GM21367 (cell line): ENCODE measurements around the gene LGR4.
A peak's percentile ranks its signal among the peaks of the same experiment; 100 is the strongest.
"Not testable (repeated sequence)": the region's sequence is repeated elsewhere in the genome, so short reads cannot be mapped to it uniquely, and the experiment has no call there.

Source experiments
- ATAC-seq: cut with Tn5 transposase; IDR thresholded peaks from one replicate; pipeline ENCODE4 v1.9.1; 2021; ENCODE audit not compliant: unreplicated experiment

The LGR4 gene

DNA sequence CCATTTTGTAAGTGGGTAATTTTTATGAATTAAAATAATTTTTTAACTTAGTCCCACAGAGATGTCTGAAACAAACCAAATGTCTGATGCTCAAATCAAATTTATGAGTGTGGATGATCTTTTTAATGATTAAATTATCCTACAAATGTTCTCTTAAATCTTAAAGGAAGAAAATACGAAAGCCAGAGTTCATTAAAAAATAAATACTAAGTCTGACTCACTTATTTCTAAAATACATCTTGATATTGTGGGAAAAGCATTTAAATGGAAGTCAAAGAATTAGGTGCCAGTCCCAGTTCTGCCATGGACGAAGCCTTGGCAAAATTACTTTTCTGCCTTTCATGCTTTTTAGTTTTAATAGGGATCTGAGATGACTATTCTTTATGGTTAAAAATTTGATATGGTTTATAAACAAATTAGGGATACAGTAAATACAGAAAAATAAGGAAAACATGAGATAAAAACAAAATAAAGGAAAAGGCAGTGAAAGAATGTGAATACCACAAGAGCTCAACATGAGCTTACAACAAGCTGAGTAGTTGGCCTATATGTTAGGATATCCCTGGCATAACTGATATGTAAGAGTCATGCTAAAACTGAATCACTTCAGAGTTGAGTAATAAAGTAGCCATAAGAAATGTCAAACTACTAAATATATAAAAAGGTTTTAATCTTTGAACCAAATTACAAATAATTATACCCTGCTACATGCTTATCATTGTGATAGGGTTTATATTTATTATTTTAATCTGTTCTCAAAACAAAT, 118.8 kb downstream of the LGR4 start:
- ATAC-seq, result no peak

DNA sequence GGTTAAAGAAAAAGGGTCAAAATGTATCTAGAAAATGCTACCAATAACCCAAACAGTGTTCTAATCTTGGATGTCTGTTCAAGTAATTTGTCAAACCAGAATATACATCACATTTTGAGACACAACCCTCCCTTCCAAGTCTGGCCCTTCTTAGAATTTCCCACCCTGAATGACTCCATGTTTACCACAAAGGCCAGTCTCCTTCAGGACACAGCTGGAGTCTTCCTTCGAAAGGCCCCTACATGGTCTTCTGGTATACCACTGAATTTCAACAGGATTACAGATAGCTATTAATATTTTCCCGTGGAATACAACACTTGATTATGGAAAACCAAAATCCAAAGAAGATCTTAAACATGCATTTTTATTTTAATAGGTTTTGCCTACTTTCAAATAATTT, 119.8 kb downstream of the LGR4 start:
- no peak for ATAC-seq

DNA sequence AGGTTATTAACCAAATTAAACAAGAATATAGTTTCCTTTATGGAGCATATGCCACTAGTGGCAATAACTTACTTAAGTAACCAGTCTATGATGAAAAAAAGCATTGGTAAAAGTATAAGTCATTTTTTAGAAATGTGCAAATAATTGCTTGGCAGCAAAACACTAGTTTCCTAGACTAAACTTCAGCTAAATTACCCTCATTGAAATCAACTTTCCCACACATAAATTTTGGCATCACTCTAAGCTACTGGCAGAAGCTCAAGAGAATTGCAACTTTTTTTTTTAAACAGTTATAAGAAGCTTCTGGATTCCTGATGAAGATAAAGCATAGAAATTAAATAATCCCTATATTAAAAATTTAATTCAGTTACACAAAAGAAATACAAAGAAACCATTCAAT, 122.1 kb downstream of the LGR4 start:
- no peak for ATAC-seq

DNA sequence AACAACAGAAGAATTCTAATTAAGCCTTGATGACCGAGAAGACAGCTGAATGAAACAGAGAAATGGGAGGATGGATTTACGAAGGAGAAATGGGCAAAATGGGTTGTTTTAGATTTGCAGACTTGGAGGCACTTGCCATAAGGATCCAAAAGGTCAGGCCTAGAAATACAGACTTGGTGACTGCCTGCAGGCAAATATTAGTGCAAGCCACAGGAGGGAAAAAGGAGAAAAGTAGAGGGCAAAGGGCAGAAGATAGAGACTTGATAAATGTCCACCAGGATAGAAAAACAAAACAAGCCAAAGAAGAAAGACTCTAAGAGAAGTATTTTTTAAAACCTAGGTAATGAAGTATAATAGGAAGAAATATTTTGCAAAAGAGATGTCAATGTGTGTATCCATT, 122.7 kb downstream of the LGR4 start:
- ATAC-seq, result no peak

DNA sequence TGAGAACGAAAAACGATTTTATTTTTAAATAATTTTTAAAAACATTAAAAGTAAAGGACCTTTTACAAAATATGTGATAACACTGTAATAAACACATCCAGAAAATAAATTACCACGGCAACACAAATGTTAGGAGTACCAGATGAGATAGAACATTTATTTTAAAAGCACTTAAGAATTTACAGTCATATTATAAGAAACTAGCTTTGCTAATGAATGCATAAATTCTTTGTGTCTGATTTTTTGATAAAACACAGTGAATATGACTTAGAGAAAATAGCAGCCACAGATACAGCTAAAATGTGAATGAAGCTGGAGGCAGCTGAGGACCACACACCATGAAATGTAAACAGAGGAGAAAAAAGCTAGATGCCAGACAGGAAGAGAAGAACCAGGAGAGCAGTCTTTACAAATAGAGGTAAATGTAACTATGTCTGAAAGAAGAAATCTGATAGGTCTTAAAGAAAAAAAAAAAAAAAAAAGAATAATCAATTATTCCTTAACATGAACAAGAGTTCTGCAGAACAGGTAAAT, 124.2 kb downstream of the LGR4 start:
- no peak for ATAC-seq

DNA sequence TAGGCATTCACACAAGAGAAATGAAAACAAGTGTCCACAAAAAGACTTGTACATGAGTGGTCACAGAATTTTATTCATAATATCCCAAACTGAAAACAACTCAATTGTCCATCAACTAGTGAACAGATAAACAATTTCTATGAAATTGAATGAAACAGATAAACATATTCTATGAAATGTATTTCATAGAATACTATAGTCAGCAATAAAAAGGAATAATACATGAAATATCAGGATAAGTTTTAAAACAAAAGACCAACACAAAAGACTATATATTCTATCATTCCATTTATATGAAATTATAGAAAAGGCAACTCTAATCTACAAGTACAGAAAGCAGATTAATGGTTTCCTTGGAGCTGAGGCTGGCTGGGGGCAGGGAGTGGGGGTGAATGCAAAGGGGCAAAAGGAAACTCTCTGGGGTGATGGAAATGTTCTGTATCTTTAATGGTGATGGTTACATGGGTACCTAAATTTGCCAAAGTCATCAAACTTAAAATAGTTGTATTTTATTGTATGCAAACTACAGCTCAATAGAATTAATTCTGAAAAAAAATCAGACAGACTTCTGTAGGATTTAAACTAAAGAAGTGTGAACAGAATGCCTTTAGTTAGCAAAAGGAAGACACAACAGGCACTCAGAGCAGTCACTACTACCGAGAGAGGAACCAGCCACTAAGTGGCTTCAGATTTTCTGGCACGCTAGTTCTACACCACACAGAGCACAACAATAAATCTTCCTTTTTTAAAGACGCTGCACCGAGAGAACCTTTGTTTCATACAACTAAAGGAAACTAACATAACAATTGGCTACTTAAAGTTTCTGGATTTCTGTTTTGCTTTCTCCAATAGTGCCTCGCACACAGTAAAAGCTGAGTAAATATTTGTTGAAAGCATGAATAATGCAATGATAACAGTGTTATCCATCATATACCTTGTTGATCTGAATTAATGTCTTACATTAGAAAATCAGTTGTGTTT, 124.9 kb downstream of the LGR4 start:
- no peak for ATAC-seq

DNA sequence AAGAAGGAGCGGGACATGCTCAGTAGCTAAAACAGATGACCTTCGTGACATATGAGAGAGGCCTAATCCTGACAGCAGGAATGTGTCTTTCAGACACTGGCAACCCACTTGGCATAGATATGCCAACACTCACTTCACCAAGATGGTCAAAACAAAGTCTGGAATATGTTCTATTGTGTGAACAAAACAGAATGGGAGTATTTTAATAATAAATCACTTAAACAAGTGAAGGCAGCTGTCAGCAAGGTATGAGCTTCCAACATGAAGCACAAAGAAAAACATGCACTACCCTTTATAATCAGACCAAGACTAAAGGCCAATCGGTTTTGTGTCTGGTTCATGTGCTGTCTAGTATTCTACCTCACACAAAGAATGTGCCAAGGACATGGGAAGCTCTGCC, 132.6 kb downstream of the LGR4 start:
- ATAC-seq, result no peak

DNA sequence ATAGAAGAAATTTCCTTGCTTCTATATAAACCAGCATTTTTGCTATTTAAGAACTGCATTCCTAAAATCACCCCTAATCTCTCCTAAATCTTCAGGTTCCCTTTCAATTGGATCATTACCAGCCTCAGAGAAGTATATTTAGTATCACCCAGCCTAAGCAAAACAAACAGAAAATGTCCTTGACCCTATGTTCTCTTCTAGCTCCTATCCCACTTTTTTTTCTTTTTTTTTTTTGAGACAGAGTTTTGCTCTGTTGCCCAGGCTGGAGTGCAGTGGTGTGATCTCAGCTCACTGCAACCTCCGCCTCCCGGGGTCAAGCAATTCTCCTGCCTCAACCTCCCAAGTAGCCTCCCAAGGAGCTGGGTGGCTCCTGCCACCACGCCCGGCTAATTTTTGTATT, 137.8 kb downstream of the LGR4 start:
- ATAC-seq, result not testable (repeated sequence)

DNA sequence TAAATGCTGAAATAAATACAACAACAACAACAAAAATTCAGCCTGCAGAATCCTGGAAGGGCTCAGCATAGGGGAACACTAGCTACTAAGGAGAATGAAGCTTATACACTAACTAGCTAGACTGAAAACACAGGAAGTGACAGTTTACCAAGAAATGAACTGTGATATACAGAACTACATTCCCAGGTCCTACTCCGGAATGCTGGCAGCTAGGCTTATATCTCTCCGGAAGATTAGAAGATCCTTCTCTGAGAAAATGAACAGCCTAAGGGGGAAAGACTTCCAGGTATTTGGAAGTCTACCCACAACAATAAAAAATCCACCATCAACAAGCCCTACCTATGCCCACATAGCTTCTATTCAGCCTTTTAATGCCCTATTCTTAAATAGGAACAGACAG, 140.6 kb downstream of the LGR4 start:
- ATAC-seq, result no peak

DNA sequence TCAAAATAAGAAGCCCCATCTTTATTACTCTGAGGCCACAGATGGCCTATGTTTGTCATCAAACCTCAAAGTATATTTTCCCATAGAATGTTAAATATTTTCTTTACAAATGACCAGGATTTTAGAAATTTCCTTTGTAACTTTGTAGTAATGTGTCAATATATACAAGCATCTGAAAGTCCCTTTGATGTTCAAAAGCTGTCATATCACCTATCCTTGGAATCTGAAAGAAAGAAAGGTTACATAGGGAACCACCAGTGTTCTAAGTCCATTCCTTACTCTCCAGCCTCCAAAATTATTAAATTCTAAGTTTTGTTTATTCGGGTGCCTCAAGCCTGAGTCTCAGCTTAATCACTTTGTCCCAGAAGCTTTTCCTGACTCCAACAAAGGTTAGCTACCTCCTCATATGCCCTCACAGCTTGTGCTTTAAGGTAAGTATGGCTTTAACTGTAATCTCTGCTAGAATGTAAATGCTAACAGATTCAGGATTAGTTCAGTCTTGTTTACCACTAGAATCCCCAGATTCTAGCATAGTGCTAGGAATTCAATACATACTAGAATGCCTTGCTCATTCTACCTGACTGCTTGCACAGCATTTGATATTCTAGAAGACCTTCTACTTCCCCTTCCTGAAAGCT, 141.8 kb downstream of the LGR4 start:
- no peak for ATAC-seq

DNA sequence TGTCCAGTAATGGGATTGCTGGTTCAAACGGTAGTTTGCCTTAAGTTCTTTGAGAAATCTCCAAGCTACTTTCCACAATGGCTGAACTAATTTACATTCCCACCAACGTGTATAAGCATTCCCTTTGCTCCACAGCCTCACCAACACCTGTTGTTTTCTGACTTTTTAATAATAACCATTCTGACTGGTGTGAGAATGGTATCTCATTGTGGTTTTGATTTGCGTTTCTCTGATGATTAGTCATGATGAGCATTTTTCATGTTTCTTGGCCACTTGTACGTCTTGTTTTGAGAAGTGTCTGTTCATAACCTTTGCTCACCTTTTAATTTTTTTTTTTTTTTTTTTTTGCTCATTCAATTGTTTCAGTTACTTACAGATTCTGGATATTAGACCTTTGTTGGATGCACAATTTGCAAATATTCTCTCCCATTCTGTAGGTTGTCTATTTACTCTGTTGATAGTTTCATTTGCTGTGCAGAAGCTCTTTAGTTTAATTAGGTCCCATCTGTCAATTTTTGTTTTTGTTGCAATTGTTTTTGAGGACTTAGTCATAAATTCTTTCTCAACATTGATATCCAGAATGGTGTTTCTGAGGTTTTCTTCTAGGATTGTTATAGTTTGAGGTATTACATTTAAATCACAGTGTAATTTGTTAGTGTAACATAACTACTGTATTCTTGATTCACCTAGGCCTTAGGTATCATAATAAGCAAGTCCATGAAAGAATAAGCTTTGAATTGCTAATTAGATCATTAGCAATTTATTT, 142.5 kb downstream of the LGR4 start:
- ATAC-seq, result no peak

DNA sequence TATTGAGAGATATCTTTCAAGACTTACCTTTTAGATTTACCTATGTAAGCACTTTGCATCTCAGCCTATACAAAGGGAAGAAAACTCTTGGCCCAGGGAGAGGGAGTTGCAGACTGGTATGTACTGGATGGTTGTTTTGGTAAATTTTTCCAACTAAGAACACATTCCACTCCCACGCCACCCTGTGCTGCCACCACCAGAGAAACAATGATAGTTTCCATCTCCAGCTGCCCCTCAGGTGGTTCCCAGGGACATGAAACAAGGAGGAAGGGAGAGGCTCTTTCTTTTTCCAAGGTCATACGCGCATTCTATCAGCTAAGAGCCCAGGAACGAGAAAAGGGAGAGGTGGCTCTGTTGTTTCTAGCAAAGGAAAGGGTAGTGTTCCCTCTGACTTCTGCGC, 144.0 kb downstream of the LGR4 start:
- no peak for ATAC-seq

DNA sequence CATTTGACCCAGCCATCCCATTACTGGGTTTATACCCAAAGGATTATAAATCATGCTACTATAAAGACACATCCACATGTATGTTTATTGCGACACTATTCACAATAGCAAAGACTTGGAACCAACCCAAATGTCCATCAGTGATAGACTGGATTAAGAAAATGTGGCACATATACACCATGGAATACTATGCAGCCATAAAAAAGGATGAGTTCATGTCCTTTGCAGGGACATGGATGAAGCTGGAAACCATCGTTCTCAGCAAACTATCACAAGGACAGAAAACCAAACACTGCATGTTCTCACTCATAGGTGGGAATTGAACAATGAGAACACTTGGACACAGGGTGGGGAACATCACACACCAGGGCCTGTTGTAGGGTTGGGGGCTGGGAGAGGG, 145.5 kb downstream of the LGR4 start:
- not testable (repeated sequence) for ATAC-seq

DNA sequence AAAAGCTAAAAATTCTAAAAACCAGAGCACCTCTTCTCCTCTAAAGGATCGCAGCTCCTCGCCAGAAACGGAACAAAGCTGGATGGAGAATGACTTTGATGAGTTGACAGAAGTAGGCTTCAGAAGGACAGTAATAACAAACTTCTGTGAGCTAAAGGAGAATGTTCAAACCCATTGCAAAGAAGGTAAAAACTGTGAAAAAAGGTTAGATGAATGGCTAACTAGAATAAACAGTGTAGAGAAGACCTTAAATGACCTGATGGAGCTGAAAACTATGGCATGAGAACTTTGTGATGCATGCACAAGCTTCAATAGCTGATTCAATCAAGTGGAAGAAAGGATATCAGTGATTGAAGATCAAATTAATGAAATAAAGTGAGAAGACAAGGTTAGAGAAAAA, 150.4 kb downstream of the LGR4 start:
- ATAC-seq, result not testable (repeated sequence)

DNA sequence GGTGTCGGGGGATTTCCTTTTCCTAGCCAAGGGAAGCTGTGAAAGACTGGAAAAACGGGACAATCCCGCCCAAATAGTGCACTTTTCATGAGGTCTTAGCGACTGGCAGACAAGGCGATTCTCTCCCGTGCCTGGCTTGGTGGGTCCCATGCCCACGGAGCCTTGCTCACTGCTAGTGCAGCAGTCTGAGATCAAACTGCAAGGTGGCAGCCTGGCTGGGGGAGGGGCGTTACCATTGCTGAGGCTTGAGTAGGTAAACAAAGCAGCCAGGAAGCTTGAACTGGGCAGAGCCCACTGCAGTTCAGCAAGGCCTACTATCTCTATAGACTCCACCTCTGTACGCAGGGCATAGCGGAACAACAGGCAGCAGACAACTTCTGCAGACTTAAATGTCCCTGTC, 151.2 kb downstream of the LGR4 start:
- not testable (repeated sequence) for ATAC-seq

DNA sequence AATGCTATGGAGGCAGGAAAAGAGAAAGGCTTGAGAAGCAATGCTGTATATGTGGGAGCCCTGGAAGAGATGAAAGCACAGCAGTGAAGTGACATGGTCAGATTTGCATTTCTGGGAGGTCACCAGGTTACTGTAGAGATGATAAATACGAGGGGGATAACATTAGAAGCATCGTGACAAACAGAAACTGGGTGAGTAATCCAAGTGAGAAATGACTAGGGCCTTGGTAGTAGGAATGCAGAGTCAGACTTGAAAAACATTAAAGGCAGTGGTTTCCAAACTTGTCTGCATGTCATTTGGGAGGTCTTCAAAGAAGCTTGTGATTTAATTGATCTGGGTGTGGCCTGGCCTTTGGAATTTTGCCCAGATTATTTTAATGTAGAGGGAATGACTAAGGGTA, 153.5 kb downstream of the LGR4 start:
- ATAC-seq, result peak; percentile 98

DNA sequence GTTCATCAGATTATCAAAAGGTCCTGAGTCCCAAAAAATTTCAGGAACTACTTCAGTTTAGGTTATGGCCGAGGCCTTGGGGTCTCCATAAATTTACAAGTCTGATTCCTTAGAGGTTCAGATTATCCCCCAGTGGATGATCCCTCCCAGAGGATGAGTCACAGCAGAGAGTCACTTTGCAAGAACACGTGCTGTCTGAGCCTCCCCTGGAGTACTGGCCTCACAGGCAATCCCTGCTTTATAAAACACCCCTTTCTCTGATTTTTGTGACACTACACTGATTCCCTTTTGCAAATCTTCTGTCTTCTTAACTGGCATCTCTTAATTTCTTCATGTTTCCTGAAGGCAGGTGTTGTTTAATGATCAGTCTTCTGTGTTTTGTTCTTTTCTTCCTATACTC, 154.8 kb downstream of the LGR4 start:
- ATAC-seq, result no peak
